Measurements from ENCODE around the gene TAGAP. TPM values are rescaled to one million over a fixed set of nuclear protein-coding genes. Genes with fewer than 3 reads are reported as not detected.
"Not testable (repeated sequence)": the region's sequence is repeated elsewhere in the genome, so short reads cannot be mapped to it uniquely, and the experiment has no call there.

TAGAP gene
- total RNA-seq, 6 donors from 2014 or later: 7.8 to 19.3 (median 8.8) TPM

DNA sequence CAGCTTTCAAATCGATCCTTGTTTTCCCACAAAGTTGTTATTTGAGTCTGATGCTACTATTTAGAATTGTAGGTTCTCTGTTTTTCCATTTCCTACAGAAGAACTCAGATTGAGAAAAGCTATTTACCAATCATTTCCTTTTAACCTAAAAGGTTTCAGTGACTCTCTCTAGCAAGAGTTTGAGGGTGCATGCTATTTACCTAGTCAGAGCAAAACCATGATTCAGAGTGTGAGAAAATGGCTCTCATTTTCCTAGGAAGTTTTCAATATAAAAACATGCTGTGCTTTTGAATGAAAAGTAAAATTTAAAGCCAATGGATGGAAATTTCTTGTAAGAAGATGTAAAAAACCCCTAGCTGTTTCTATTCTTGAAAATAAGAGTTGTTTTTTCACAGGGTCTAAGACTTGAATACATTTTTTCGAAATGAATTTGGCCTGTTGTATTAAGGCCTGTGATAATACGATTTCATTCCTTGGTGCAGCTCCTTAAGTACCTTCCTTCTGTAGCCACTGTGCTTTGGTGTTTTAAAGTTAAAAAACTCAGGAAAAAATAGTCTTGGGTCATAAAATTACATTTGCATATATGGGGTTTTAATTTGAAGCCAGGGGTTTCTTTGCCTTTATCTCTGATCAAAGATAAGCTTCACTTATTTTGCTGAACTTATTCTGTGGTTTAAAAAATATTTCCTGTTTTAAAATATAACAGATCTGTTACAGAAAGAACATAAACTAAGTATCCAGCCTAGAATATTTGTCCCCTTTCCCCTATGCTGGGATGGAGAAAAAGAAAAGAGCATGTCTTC is 26.8 kb downstream of the TAGAP start:
- Histone ChIP-seq H3K4me3 (no peak overlapping the region), H3K27ac (no peak overlapping the region), H3K4me1 (no peaks in the 10 kb centered on the region), H3K9me3 (no peaks in the 10 kb centered on the region), H3K36me3 (no peaks in the 10 kb centered on the region), H3K27me3 (no peaks in the 10 kb centered on the region)
- WGBS, 2 donors: 69 to 72% methylated on average over 3 of the region's 3 CpGs
- DNase-seq (no peak), ATAC-seq (ENCODE audit: low FRiP score in 2 of 2) (no peak)
- no peak for TF ChIP-seq EP300 (IDR thresholded peaks at IDR 0.05)
- TF ChIP-seq, protein P1, sequence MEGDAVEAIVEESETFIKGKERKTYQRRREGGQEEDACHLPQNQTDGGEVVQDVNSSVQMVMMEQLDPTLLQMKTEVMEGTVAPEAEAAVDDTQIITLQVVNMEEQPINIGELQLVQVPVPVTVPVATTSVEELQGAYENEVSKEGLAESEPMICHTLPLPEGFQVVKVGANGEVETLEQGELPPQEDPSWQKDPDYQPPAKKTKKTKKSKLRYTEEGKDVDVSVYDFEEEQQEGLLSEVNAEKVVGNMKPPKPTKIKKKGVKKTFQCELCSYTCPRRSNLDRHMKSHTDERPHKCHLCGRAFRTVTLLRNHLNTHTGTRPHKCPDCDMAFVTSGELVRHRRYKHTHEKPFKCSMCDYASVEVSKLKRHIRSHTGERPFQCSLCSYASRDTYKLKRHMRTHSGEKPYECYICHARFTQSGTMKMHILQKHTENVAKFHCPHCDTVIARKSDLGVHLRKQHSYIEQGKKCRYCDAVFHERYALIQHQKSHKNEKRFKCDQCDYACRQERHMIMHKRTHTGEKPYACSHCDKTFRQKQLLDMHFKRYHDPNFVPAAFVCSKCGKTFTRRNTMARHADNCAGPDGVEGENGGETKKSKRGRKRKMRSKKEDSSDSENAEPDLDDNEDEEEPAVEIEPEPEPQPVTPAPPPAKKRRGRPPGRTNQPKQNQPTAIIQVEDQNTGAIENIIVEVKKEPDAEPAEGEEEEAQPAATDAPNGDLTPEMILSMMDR (IDR thresholded peaks at IDR 0.05): no peak
- no peak for TF ChIP-seq POLR2AphosphoS5 (IDR thresholded peaks at IDR 0.05)
- no peak for TF ChIP-seq POLR2A (IDR thresholded peaks at IDR 0.05)

DNA sequence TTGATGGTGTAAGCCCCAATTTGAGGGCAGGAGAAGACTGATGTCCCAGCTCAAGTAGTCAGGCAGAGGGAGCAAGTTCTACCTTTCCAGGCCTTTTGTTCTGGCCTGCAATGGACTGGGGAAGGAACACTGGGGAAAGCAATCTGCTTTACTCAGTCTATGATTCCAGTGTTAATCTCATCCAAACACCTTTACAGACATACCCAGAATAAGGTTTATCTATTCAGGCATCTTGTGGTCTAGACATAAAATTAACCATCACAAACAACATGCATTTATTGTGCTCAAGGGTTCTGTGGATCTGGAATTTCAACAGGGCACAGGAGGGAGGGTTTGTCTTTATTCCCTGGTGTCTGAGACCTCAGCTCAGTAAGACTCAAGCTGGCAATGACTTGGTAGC is 30.4 kb downstream of the TAGAP start:
- ATAC-seq (ENCODE audit: low FRiP score in 2 of 2): no peak
- H3K4me1 ChIP-seq: no peaks in the 10 kb centered on the region
- no peaks in the 10 kb centered on the region for H3K27me3 ChIP-seq
- TF ChIP-seq EP300 (IDR thresholded peaks at IDR 0.05) (no peak), POLR2AphosphoS5 (IDR thresholded peaks at IDR 0.05) (no peak), POLR2A (IDR thresholded peaks at IDR 0.05) (no peak)
- TF ChIP-seq, protein P1 (IDR thresholded peaks at IDR 0.05): no peak
- H3K36me3 ChIP-seq: no peaks in the 10 kb centered on the region
- H3K4me3 ChIP-seq: no peak overlapping the region
- DNase-seq: no peak
- H3K9me3 ChIP-seq: no peaks in the 10 kb centered on the region
- no peak overlapping the region for H3K27ac ChIP-seq

DNA sequence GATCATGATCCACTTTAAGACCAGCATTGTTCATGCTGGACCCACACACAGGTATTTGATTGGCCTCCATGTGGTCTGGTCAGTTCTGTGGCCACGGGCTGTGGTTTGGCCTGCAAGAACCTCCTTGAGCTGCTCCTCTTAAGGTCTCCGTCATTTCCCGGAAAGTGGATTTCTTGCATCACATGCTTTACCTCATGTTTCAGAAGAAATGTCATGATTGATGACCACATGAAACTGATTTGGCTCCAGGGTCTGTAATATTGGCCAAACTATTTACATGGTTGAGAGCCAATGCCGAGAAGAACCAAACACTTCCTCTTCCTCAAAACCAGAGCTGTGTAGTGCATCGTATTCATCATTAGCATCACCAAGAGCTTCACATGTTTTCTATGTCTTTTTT is 31.6 kb downstream of the TAGAP start:
- Histone ChIP-seq H3K36me3 (no peaks in the 10 kb centered on the region), H3K4me3 (no peak overlapping the region), H3K27me3 (no peaks in the 10 kb centered on the region), H3K27ac (no peak overlapping the region), H3K4me1 (peaks cover 0 to 6% (median 3%) of the 10 kb centered on the region in 4 donors), H3K9me3 (no peaks in the 10 kb centered on the region)
- no peak for DNase-seq
- TF ChIP-seq POLR2AphosphoS5 (IDR thresholded peaks at IDR 0.05): no peak
- no peak for TF ChIP-seq POLR2A (IDR thresholded peaks at IDR 0.05)
- TF ChIP-seq, protein P1 (IDR thresholded peaks at IDR 0.05): no peak
- WGBS, 2 donors: 55 to 72% methylated on average over 5 of the region's 5 CpGs
- no peak for ATAC-seq (ENCODE audit: low FRiP score in 2 of 2)

DNA sequence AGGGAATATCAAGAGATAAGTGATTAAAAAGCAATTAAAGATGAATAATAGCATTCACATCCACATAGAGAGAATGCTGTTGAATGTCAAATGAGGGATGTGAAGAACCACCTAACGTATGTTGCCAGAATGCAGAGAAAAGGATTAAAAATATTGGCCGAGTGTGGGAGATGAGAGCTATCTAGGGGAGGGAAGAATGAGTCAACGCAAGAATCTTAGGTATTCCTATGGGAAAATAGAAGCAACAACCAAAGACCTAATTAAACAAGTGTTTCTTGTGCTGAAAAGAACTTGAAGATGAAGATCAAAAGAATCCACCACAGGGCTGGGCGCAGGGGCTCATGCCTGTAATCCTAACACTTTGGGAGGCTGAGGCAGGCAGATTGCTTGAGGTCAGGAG is 32.6 kb downstream of the TAGAP start:
- H3K36me3 ChIP-seq: no peaks in the 10 kb centered on the region
- TF ChIP-seq, protein P1 (IDR thresholded peaks at IDR 0.05): no peak
- TF ChIP-seq POLR2A (IDR thresholded peaks at IDR 0.05) (no peak), EP300 (IDR thresholded peaks at IDR 0.05) (no peak), POLR2AphosphoS5 (IDR thresholded peaks at IDR 0.05) (no peak)
- 85 to 89% methylated on average over 4 of the region's 4 CpGs for WGBS, 2 donors
- no peaks in the 10 kb centered on the region for H3K9me3 ChIP-seq
- H3K4me1 ChIP-seq: peaks cover 0 to 6% (median 3%) of the 10 kb centered on the region in 4 donors
- no peak overlapping the region for H3K27ac ChIP-seq
- ATAC-seq (ENCODE audit: low FRiP score in 2 of 2) (no peak), DNase-seq (no peak)
- no peak overlapping the region for H3K4me3 ChIP-seq
- H3K27me3 ChIP-seq: no peaks in the 10 kb centered on the region

DNA sequence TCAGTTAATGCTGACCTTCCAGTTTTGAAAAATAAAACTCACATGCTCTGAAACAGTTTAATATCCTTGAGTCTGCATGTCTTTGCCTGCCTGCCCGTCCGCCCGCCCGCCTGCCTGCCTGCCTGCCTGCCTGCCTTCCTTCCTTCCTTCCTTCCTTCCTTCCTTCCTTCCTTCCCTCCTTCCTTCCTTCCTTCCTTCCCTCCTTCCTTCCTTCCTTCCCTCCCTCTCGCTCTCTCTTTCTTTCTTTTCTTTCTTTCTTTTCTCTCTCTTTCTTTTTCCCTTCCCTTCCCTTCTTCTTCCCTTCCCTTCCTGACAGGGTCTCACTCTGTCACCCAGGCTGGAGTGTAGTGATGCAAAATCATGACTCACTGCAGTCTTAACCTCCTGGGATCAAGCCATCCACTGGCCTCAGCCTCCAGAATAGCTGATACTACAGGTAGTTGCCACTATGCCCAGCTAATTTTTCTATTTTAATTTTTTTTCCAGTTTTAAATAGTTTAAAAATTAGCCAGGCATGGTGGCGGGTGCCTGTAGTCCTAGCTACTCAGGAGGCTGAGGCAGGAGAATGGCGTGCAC is 34.7 kb downstream of the TAGAP start:
- not testable (repeated sequence) for H3K36me3 ChIP-seq; H3K27me3 ChIP-seq; H3K4me1 ChIP-seq; ATAC-seq (ENCODE audit: low FRiP score in 2 of 2); H3K4me3 ChIP-seq; H3K27ac ChIP-seq; DNase-seq; H3K9me3 ChIP-seq
- WGBS, 2 donors: 52 to 61% methylated on average over 7 of the region's 7 CpGs
